A549 treated with dexamethasone at 1 μM for 4 hours (cell line): Measurements from ENCODE around the gene PTPRC. TPM values are rescaled to one million over a fixed set of nuclear protein-coding genes. Genes with fewer than 3 reads are reported as not detected.

Experiments used
- total RNA-seq: library from RNA; stranded (reverse); fragments of 200-300 nt; extraction: Qiagen RNA extraction; gene quantifications from 5 replicates; pipeline ENCODE4 v1.2.3, GENCODE V29; 2022

Gene PTPRC
- not detected in 5 replicates for total RNA-seq

DNA sequence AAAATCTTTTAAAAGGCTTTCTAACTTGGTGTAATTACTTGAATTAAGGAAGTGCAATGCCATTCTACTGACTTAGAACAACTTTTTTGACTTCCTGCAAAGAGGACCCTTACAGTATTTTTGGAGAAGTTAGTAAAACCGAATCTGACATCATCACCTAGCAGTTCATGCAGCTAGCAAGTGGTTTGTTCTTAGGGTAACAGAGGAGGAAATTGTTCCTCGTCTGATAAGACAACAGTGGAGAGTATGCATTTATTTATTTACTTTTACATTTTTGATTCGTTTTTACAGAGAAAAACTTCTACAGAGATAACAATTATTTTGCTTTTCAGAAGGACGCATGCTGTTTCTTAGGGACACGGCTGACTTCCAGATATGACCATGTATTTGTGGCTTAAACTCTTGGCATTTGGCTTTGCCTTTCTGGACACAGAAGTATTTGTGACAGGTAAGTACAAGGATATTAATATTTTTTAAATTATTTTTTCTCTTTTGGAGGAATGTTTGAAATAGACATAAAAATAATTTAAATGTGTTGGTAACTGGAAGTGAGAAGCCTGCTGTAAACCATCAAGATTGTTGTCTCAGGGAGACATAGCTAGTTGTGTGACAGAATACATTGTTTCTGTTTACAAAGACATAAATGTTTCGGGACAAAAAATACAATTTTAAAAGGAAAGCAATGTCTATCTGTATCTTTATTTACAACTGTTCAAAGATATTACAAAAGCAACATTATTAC is at the start of gene PTPRC:
PTPRC (plus strand) TSS at position 147 of the 742 bp plus-strand sequence; CDS start at position 376, 229 bp downstream.

Other genes with a start within 250 kb of the PTPRC start
- not detected in 5 replicates for gene ATP6V1G3, start 98.4 kb upstream of the PTPRC start, total RNA-seq